NCI-H510A treated with DMSO at 0.1 percent for 48 hours (cell line): ENCODE measurements around the gene STK25.
"Not testable (repeated sequence)": the region's sequence is repeated elsewhere in the genome, so short reads cannot be mapped to it uniquely, and the experiment has no call there.

Experiments used
- DNase-seq: peaks from one replicate; lab custom pipeline; 2025; lab: John Stamatoyannopoulos, UW

The STK25 gene

GRCh38 chr2:241463276-241464135, 44.9 kb downstream of the STK25 start:
- no peak for DNase-seq

GRCh38 chr2:241461693-241462677, 46.4 kb downstream of the STK25 start:
- DNase-seq: no peak

GRCh38 chr2:241460631-241461030, 47.8 kb downstream of the STK25 start:
- no peak for DNase-seq

DNA sequence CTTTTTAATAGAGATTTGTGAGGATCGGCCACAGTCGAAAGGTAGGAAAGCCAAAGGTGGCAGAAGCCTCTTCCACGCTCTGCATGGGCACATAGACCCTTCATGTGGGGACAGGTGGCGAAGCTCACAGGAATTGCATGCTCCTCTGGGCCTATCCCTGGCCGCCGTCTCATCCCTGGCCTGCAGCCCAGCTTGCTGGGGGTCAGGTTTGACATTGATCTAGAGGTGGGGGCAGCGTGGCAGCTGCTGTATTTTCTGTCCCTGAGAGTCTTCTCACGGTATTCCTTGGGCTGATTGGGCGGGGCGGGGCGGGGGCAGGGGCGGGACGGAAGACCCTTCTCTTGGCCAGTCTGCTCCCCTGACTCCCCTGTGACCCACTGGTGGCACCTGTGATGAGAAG, 48.9 kb downstream of the STK25 start:
- no peak for DNase-seq

GRCh38 chr2:241458687-241459086, 49.7 kb downstream of the STK25 start:
- DNase-seq: no peak

DNA sequence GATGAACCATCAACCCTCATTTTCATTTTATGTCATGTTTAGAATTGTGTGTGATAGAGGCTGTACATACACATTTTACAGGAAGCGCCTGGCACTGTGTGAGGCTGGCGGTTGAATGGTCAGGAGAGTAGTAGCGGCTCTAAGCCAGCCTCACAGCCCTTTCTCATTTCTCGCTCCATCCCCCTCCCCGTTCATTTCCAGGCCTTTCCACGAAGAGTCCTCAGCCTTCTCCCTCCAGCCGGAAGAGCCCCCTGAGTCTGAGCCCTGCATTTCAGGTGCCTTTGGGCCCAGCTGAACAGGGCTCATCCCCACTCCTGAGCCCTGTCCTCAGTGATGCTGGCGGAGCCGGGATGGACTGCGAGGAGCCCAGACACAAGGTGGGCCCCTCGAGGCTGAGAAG, 51.8 kb downstream of the STK25 start:
- DNase-seq: no peak

DNA sequence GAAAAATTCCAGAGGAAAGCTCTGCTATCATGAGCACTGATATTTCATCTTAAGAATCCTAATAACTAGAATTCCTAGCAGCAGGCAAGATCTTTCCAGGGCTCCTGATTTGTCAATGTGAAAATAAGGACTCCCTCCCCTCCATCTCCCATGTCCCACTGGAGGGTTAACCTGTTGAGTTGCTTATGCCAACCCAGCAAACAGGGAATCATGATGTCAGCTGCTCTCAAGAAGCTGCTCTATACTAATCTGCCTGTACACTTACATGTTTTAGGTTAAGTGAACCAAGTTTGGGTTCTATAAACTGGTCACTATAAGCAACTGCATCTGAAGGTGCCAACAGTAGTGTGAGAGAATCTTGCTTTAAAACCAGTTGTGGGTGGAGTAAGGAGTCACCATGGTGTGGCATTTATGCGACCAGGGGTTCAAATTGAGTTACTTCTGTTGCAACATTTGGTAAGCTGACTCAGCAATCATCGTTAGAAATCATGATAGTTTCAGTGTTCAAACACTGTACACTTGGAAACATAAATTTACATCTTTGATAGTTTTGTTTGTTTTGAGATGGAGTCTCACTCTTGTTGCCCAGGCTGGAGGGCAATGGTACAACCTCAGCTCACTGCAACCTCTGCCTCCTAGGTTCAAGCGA, 53.4 kb downstream of the STK25 start:
- no peak for DNase-seq

DNA sequence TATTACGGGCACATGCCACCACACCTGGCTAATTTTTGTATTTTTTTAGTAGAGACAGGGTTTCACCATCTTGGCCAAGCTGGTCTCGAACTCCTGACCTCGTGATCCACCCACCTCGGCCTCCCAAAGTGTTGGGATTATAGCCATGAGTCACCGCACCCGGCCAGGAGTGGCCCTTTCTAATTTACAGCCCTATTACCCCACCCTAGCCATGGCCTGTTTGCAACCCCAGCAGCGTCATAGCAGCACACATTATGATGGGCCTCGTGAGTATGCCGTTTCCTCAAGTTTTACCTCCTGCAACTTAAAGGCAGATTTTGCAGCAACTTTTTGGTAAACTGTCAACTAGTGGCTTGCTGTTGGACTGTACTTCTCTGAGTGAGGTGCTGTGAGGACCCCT, 54.5 kb downstream of the STK25 start:
- not testable (repeated sequence) for DNase-seq

DNA sequence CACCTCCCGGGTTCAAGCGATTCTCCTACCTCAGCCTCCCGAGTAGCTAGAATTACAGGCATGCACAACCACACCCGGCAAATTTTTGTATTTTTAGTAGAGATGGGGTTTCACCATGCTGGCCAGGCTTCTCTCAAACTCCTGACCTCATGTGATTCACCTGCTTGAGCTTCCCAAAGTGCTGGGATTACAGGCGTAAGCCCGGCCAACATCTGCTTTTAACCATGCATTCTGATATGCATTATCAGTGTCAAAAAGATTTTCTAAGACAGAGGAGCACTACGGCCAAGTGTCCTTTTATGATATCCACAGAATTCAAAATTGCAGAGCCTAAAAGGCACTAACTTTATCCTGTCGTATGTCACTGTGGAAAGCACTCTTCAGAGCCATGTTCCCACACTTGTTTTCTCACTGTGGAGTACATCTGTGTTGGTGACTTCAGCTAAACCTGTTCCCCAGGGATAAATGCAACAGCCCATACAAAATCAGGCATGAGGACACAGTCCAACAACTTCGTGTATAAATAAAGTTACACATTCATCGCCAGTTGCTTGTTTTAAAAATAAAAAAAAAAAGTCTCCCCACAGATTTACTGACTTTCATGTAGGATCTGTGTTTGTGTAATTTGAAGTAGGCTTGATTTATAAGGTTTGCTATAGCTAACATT, 56.4 kb downstream of the STK25 start:
- DNase-seq: no peak

- DNase-seq: not testable (repeated sequence)
Measured at GRCh38 chr2:241450092-241450491, 58.3 kb downstream of the STK25 start.

DNA sequence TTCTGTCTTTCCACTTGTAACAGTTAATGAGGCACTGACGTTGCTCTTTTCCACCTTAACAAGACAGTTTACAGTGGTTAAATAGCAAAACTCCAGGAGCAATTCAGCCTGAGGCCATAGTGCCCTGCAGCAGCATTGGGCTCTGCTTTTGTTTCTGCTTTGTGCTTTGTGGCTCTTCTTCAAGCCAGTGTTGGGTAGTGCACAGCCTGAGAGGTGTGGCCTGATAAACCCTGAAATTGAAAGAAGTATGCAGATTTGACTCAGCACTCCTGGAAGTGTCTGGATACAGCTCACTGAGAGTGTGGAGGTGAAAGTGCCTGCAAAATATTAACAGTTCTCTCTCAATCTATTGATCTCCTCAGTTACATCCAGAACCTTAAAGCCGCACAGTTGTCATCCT, 63.0 kb downstream of the STK25 start:
- no peak for DNase-seq

- DNase-seq: peak; percentile 41
Measured at GRCh38 chr2:241443486-241444223, 64.7 kb downstream of the STK25 start.
